Endothelial cell of umbilical vein (primary cell): ENCODE measurements around the gene KCNH6. TPM values are rescaled to one million over a fixed set of nuclear protein-coding genes. Genes with fewer than 3 reads are reported as not detected.

Experiments
- BruUV-seq: library from RNA; stranded (reverse); fragments of 400-500 nt; replicated peaks from 2 replicates; lab custom pipeline; 2021; lab: Mats Ljungman, UMichigan
- CTCF ChIA-PET: fragments of 300-600, 350-600 bp; sonication (Branson Sonifier 250); formaldehyde crosslinking; loops from one replicate; lab custom pipeline; 2021; ENCODE audit warnings: antibody characterized with exemption, inconsistent platforms; lab: Charles Lee
- POLR2A ChIA-PET: fragments of 300-600, 350-600 bp; sonication (Branson Sonifier 250); formaldehyde crosslinking; loops from one replicate; lab custom pipeline; 2021; ENCODE audit warnings: antibody characterized with exemption, inconsistent platforms; lab: Charles Lee
- DNase-seq: peaks from one replicate; pipeline ENCODE4 v3.0.0-alpha.2; 2011; ENCODE audit warnings: low read depth, low spot score
- FAIRE-seq: peaks from 2 replicates; lab custom pipeline; 2011; peaks lifted over from hg19 to GRCh38; lab: Jason Lieb, UNC
- H2AFZ ChIP-seq: 2 replicates; pipeline ENCODE4 v1.6.0; 2012; ENCODE audit warnings: low read depth, low read length, control low read depth, inconsistent platforms
- H3K27ac ChIP-seq: 2 replicates; pipeline ENCODE4 v1.5.1; 2011; ENCODE audit warnings: low read depth, mild to moderate bottlenecking, control low read depth, low read length, moderate library complexity; ENCODE audit not compliant: insufficient read depth
- H3K27me3 ChIP-seq, 2 experiments: 2 replicates each; pipeline versions ENCODE4 v1.6.0 to v1.6.1; 2011; ENCODE audit warnings: low read length in 2 of 2, mixed read lengths in 1 of 2; ENCODE audit not compliant: control insufficient read depth in 2 of 2, insufficient read depth in 2 of 2
- H3K36me3 ChIP-seq, 2 experiments: 2 replicates in 1 of 2; 3 replicates in 1 of 2; pipeline ENCODE4 v1.5.1; 2011; ENCODE audit warnings: low read length in 2 of 2, mild to moderate bottlenecking in 1 of 2, moderate library complexity in 1 of 2; ENCODE audit not compliant: control insufficient read depth in 2 of 2, insufficient read depth in 2 of 2; ENCODE audit errors: extremely low read depth in 1 of 2
- H3K4me1 ChIP-seq: 3 replicates; pipeline ENCODE4 v1.5.1; 2011; ENCODE audit warnings: mild to moderate bottlenecking, low read length; ENCODE audit not compliant: control insufficient read depth, insufficient read depth; ENCODE audit errors: extremely low read depth
- H3K4me2 ChIP-seq: 2 replicates; pipeline ENCODE4 v1.6.1; 2011; ENCODE audit warnings: low read length, control low read depth, mixed read lengths; ENCODE audit not compliant: insufficient read depth
- H3K4me3 ChIP-seq, 3 experiments: fragments of 200-600 bp in 1 of 3; sonication (generic), shearing (Covaris generic) in 1 of 3; replicated peaks in 1 of 3; 2 replicates each; pipeline ENCODE4 v1.5.1; 2011 to 2016; ENCODE audit warnings: control low read depth in 3 of 3, low read length in 3 of 3, mild to moderate bottlenecking in 2 of 3, inconsistent platforms in 1 of 3, low read depth in 1 of 3, moderate library complexity in 1 of 3; ENCODE audit not compliant: insufficient read depth in 1 of 3
- H3K79me2 ChIP-seq: 2 replicates; pipeline ENCODE4 v1.6.0; 2012; ENCODE audit warnings: low read length, inconsistent platforms; ENCODE audit not compliant: control insufficient read depth, insufficient read depth
- H3K9ac ChIP-seq: replicated peaks from 2 replicates; pipeline ENCODE3; 2011; ENCODE audit warnings: low read length, control low read depth; ENCODE audit not compliant: insufficient read depth; ENCODE audit errors: extremely low read depth
- H3K9me1 ChIP-seq: replicated peaks from 3 replicates; pipeline ENCODE4 v1.6.0; 2011; ENCODE audit warnings: mild to moderate bottlenecking, low read length; ENCODE audit not compliant: control insufficient read depth, insufficient read depth; ENCODE audit errors: extremely low read depth
- H3K9me3 ChIP-seq: replicated peaks from 2 replicates; pipeline ENCODE4 v1.5.1; 2012; ENCODE audit warnings: low read length, inconsistent platforms; ENCODE audit not compliant: control insufficient read depth, insufficient read depth
- H4K20me1 ChIP-seq: replicated peaks from 2 replicates; pipeline ENCODE3; 2011; ENCODE audit warnings: mild to moderate bottlenecking, low read length; ENCODE audit not compliant: control insufficient read depth, insufficient read depth; ENCODE audit errors: extremely low read depth
- EZH2 ChIP-seq: IDR thresholded peaks from 2 replicates; pipeline ENCODE4 v1.6.1; 2012; ENCODE audit warnings: borderline replicate concordance, low read depth, mild to moderate bottlenecking, moderate library complexity, low read length, inconsistent platforms; ENCODE audit not compliant: severe bottlenecking
- FOS ChIP-seq: IDR thresholded peaks from 2 replicates; pipeline ENCODE4 v1.6.1; 2011; ENCODE audit warnings: mild to moderate bottlenecking, low read length, moderate library complexity, borderline replicate concordance; ENCODE audit not compliant: insufficient read depth
- GATA2 ChIP-seq: IDR thresholded peaks from 2 replicates; pipeline ENCODE4 v1.7.0; 2011; ENCODE audit warnings: low read depth, mild to moderate bottlenecking, moderate library complexity, mixed read lengths, low read length; ENCODE audit not compliant: insufficient read length, insufficient read depth
- JUN ChIP-seq: IDR thresholded peaks from 2 replicates; pipeline ENCODE4 v1.6.1; 2011; ENCODE audit warnings: borderline replicate concordance, low read depth; ENCODE audit not compliant: insufficient read length, insufficient read depth
- MAX ChIP-seq: IDR thresholded peaks from 2 replicates; pipeline ENCODE4 v1.6.1; 2011; ENCODE audit not compliant: insufficient read depth, insufficient read length
- MYC ChIP-seq: IDR thresholded peaks from one replicate; pipeline ENCODE4 v1.6.1; 2011; ENCODE audit warnings: mild to moderate bottlenecking, low read depth, low read length
- POLR2A ChIP-seq: IDR thresholded peaks from 2 replicates; pipeline ENCODE4 v1.6.1; 2012; ENCODE audit warnings: low read depth, mild to moderate bottlenecking, control low read depth, low read length
- POLR2AphosphoS5 ChIP-seq: IDR thresholded peaks from 2 replicates; pipeline ENCODE4 v1.6.1; 2012; ENCODE audit warnings: low read depth, mild to moderate bottlenecking, control low read depth, low read length, moderate library complexity; ENCODE audit not compliant: insufficient read depth
- dilution Hi-C: fragments of 300-500 bp; cut with MboI; formaldehyde crosslinking; loops from one replicate; pipeline ENCODE4 v1.15.0; 2019; ENCODE audit warnings: low sequenced_read_pairs; ENCODE audit not compliant: extremely low pct_ligation_motif_present
- intact Hi-C: fragments of 100-400 bp; cut with micrococcal nuclease; formaldehyde crosslinking; loops from one replicate; pipeline ENCODE4 v1.10.0; 2022
- polyA plus RNA-seq, 4 experiments: library from polyadenylated mRNA; depleted of rRNA in 3 of 4; stranded (reverse) in 3 of 4; unstranded in 1 of 4; fragments of >200 nt; gene quantifications; 2 replicates each; pipeline versions ENCODE4 v1.2.1 to v1.2.3, GENCODE V29; 2011 to 2012; ENCODE audit warnings: missing spikeins in 1 of 4
- total RNA-seq: library from RNA; stranded (reverse); gene quantifications from 2 replicates; pipeline ENCODE4 v1.2.3, GENCODE V29; 2021
- TF ChIP-seq, protein P1 (sequence below), 2 donors: IDR thresholded peaks; 1 replicate in 1 of 2; 2 replicates in 1 of 2; pipeline ENCODE4 v1.5.1; 2011; ENCODE audit warnings: low read length in 2 of 2, mild to moderate bottlenecking in 2 of 2, moderate library complexity in 2 of 2, control low read depth in 1 of 2, inconsistent platforms in 1 of 2, low read depth in 1 of 2; ENCODE audit not compliant: insufficient read depth in 1 of 2; ENCODE audit errors: extremely low read depth in 1 of 2

KCNH6 gene
- total and polyA plus RNA-seq, 2 donors (not counting 3 experiments of a cell fraction or from before 2014, with no cell fraction given): 0.07 TPM; not detected in 1

DNA sequence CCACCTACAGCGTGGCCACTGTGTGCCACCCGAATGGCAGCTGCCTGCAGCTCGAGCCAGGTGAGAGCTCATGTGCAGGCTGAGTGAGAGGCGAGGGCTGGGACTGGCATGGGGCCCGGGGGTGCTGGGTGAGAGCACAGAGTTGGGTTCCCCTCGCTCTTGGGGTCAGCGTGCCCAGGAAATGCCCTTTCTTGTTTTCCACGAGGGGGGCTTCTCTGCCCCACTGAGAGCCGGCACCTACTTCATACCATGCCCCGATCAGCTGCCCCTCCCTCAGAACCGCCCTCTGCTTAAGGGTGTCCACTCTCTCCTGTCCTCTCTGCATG lies 36.2 kb upstream of the KCNH6 start:
- no peak for TF ChIP-seq MAX
- TF ChIP-seq MYC: no peak
- no peak for TF ChIP-seq POLR2A
- TF ChIP-seq, protein P1, sequence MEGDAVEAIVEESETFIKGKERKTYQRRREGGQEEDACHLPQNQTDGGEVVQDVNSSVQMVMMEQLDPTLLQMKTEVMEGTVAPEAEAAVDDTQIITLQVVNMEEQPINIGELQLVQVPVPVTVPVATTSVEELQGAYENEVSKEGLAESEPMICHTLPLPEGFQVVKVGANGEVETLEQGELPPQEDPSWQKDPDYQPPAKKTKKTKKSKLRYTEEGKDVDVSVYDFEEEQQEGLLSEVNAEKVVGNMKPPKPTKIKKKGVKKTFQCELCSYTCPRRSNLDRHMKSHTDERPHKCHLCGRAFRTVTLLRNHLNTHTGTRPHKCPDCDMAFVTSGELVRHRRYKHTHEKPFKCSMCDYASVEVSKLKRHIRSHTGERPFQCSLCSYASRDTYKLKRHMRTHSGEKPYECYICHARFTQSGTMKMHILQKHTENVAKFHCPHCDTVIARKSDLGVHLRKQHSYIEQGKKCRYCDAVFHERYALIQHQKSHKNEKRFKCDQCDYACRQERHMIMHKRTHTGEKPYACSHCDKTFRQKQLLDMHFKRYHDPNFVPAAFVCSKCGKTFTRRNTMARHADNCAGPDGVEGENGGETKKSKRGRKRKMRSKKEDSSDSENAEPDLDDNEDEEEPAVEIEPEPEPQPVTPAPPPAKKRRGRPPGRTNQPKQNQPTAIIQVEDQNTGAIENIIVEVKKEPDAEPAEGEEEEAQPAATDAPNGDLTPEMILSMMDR (IDR thresholded peaks at IDR 0.05; ENCODE audit: extremely low read depth in 1 of 2, insufficient read depth in 1 of 2, low read depth in 1 of 2, low read length in 2 of 2): no peak
- TF ChIP-seq EZH2: no peak
- TF ChIP-seq POLR2AphosphoS5: no peak
- no peak for TF ChIP-seq FOS
- no peak for TF ChIP-seq GATA2
- no peak for TF ChIP-seq JUN

More for the DNA sequence above, 36.2 kb upstream of the KCNH6 start:
- intact Hi-C loops (no loop called here), dilution Hi-C loops (no loop called here)
- H2AFZ ChIP-seq: no peak overlapping the region
- no peaks in the 10 kb centered on the region for H3K9me1 ChIP-seq
- no peaks in the 10 kb centered on the region for H4K20me1 ChIP-seq
- BruUV-seq: no TSS peak
- H3K36me3 ChIP-seq: peaks cover 0 to 58% of the 10 kb centered on the region in 2 experiments
- H3K9ac ChIP-seq: no peak overlapping the region
- H3K4me3 ChIP-seq: no peak overlapping the region
- no peaks in the 10 kb centered on the region for H3K9me3 ChIP-seq
- CTCF ChIA-PET: interaction anchor here (0.8 to 3.5 kb wide), 7 partner anchors 8 to 61 kb away, joined by 3 to 29 read pairs (median 5); no protein-coding TSS in a partner anchor
- FAIRE-seq (no peak), DNase-seq (no peak)
- no peak overlapping the region for H3K27ac ChIP-seq
- POLR2A ChIA-PET: no interaction called here
- no peaks in the 10 kb centered on the region for H3K79me2 ChIP-seq
- H3K27me3 ChIP-seq: no peaks in the 10 kb centered on the region
- H3K4me2 ChIP-seq: no peak overlapping the region
- H3K4me1 ChIP-seq: no peaks in the 10 kb centered on the region
